Right atrium auricular region (tissue), 2 donors: Measurements from ENCODE around the gene ATP6V0C. TPM values are rescaled to one million over a fixed set of nuclear protein-coding genes. Genes with fewer than 3 reads are reported as not detected.

ENCODE experiments used
- DNase-seq: peaks from one replicate; pipeline ENCODE4 v3.0.0-alpha.2; 2019; ENCODE audit warnings: low spot score
- H3K27ac ChIP-seq, 2 donors: fragments of 200-600 bp; sonication (generic); 1 replicate in 1 of 2; 2 replicates in 1 of 2; pipeline ENCODE4 v1.5.1; 2016 to 2019
- H3K27me3 ChIP-seq, 2 donors: fragments of 200-600 bp; sonication (generic); one replicate each; pipeline versions ENCODE4 v1.5.1 to v1.6.0; 2017 to 2019
- H3K36me3 ChIP-seq: fragments of 200-600 bp; sonication (generic); one replicate; pipeline ENCODE4 v1.5.1; 2016
- H3K4me1 ChIP-seq, 2 donors: fragments of 200-600 bp; sonication (generic); one replicate each; pipeline versions ENCODE4 v1.5.1 to v1.6.0; 2017 to 2019
- H3K4me3 ChIP-seq, 2 donors: fragments of 200-600 bp; sonication (generic); 1 replicate in 1 of 2; 2 replicates in 1 of 2; pipeline ENCODE4 v1.5.1; 2017 to 2019; ENCODE audit warnings: mild to moderate bottlenecking in 1 of 2, moderate library complexity in 1 of 2
- H3K9me3 ChIP-seq, 2 donors: fragments of 200-600 bp; sonication (generic); one replicate each; pipeline ENCODE4 v1.5.1; 2019
- CTCF ChIP-seq, 2 donors: fragments of 200-600 bp; sonication (generic); IDR thresholded peaks; one replicate each; pipeline ENCODE4 v1.5.1; 2019; ENCODE audit warnings: antibody characterized with exemption in 2 of 2
- total RNA-seq, 2 donors: library from RNA; depleted of rRNA; stranded (reverse); fragments of >200 nt; gene quantifications; one replicate each; pipeline ENCODE4 v1.1.0, GENCODE V29; 2016

Gene ATP6V0C
- total RNA-seq, 2 donors from 2014 or later = 63.7 to 107 TPM

GRCh38 chr16:2470603-2471015, 43.1 kb upstream of the ATP6V0C start:
- Histone ChIP-seq H3K27me3 (peaks cover 2 to 6% of the 10 kb centered on the region in 2 donors), H3K4me3 (peak overlapping the region in 1 of 2 donors; percentile 47)
- TF ChIP-seq CTCF (IDR thresholded peaks at IDR 0.05) = no peak

DNA sequence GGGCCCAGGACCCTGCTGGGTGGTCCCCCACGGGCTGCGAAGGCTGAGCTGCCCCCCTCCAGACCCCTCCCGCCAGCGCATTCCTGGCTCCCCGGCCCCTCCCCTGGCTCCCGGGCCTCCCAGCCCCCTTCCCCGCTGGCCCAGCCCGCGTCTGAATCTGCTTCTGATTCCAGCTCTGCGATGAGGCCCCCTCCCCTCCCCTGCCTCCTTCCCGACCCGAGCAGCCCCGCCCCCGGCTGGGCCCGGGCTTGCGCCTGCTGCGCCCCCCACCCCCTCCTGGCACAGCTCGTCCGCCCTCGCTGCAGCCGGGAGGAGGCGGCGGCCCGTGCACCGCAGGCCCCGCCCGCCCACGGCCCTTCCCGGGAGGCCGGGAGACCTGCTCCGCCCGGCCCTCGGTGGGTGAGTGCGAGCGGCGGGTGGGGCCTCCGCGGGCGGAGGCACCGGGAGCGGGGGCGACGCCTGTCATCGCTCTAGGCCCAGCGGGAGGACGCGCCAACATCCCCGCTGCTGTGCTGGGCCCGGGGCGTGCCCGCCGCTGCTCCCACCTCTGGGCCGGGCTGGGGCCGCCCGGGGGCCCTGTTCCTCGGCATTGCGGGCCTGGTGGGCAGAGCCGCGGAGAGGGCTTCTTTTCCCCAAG, 42.6 kb upstream of the ATP6V0C start, which contains the start of gene NTN3:
NTN3 (plus strand) TSS at position 282 of the 637 bp plus-strand sequence. CDS start 405 bp downstream, outside the sequence.
- DNase-seq = no peak
- Histone ChIP-seq H3K36me3 (no peaks in the 10 kb centered on the region), H3K27me3 (peaks cover 2 to 6% of the 10 kb centered on the region in 2 donors), H3K4me3 (peak within 1 kb of the TSS; percentile 15 to 47), H3K4me1 (peaks cover 0 to 80% of the 10 kb centered on the region in 2 donors), H3K9me3 (no peaks in the 10 kb centered on the region), H3K27ac (no peak within 1 kb of the TSS)
- no peak for TF ChIP-seq CTCF (IDR thresholded peaks at IDR 0.05)

More at GRCh38 chr16:2470603-2471015, 43.1 kb upstream of the ATP6V0C start:
- no peaks in the 10 kb centered on the region for H3K36me3 ChIP-seq
- peaks cover 0 to 74% of the 10 kb centered on the region in 2 donors for H3K4me1 ChIP-seq
- H3K9me3 ChIP-seq = no peaks in the 10 kb centered on the region
- no peak for DNase-seq
- H3K27ac ChIP-seq = no peak overlapping the region

DNA sequence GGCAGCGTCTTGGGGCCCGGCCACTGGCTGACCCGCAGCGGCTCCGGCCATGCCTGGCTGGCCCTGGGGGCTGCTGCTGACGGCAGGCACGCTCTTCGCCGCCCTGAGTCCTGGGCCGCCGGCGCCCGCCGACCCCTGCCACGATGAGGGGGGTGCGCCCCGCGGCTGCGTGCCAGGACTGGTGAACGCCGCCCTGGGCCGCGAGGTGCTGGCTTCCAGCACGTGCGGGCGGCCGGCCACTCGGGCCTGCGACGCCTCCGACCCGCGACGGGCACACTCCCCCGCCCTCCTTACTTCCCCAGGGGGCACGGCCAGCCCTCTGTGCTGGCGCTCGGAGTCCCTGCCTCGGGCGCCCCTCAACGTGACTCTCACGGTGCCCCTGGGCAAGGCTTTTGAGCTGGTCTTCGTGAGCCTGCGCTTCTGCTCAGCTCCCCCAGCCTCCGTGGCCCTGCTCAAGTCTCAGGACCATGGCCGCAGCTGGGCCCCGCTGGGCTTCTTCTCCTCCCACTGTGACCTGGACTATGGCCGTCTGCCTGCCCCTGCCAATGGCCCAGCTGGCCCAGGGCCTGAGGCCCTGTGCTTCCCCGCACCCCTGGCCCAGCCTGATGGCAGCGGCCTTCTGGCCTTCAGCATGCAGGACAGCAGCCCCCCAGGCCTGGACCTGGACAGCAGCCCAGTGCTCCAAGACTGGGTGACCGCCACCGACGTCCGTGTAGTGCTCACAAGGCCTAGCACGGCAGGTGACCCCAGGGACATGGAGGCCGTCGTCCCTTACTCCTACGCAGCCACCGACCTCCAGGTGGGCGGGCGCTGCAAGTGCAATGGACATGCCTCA, 41.9 kb upstream of the ATP6V0C start:
- Histone ChIP-seq H3K4me1 (peaks cover 0 to 81% of the 10 kb centered on the region in 2 donors), H3K27me3 (peaks cover 2 to 6% of the 10 kb centered on the region in 2 donors), H3K36me3 (no peaks in the 10 kb centered on the region), H3K27ac (no peak overlapping the region), H3K9me3 (no peaks in the 10 kb centered on the region), H3K4me3 (peak overlapping the region; percentile 15 to 47)
- no peak for TF ChIP-seq CTCF (IDR thresholded peaks at IDR 0.05)
- no peak for DNase-seq

DNA sequence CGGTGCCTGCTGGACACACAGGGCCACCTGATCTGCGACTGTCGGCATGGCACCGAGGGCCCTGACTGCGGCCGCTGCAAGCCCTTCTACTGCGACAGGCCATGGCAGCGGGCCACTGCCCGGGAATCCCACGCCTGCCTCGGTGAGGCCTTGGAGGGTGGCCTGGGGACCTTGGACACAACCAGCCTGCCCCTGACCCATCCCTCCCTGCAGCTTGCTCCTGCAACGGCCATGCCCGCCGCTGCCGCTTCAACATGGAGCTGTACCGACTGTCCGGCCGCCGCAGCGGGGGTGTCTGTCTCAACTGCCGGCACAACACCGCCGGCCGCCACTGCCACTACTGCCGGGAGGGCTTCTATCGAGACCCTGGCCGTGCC, 41.3 kb upstream of the ATP6V0C start:
- no peak for DNase-seq
- H3K9me3 ChIP-seq = no peaks in the 10 kb centered on the region
- H3K4me3 ChIP-seq = no peak overlapping the region
- H3K27me3 ChIP-seq = peaks cover 2 to 6% of the 10 kb centered on the region in 2 donors
- no peak overlapping the region for H3K27ac ChIP-seq
- no peak for TF ChIP-seq CTCF (IDR thresholded peaks at IDR 0.05)
- H3K4me1 ChIP-seq = peaks cover 0 to 76% of the 10 kb centered on the region in 2 donors
- H3K36me3 ChIP-seq = no peaks in the 10 kb centered on the region

- no peaks in the 10 kb centered on the region for H3K9me3 ChIP-seq
- peaks cover 2 to 6% of the 10 kb centered on the region in 2 donors for H3K27me3 ChIP-seq
- no peaks in the 10 kb centered on the region for H3K36me3 ChIP-seq
- TF ChIP-seq CTCF (IDR thresholded peaks at IDR 0.05) = no peak
- no peak for DNase-seq
- H3K4me1 ChIP-seq = peaks cover 0 to 71% of the 10 kb centered on the region in 2 donors
- no peak overlapping the region for H3K4me3 ChIP-seq
- no peak overlapping the region for H3K27ac ChIP-seq
Measured at GRCh38 chr16:2472885-2473445, 40.8 kb upstream of the ATP6V0C start.
